ENCODE results near the gene ST8SIA2. TPM values are rescaled to one million over a fixed set of nuclear protein-coding genes. Genes with fewer than 3 reads are reported as not detected.
A peak's percentile ranks its signal among the peaks of the same experiment; 100 is the strongest.

ST8SIA2 gene
- total RNA-seq, 1 experiment from 2014 or later, result 2.9 TPM

GRCh38 chr15:92502930-92503857 lies 109.5 kb downstream of the ST8SIA2 start (continued):
- TF ChIP-seq CBFB (CRISPR knock-in tag; IDR thresholded peaks at IDR 0.05; ENCODE audit: low read depth), result no peak
- no peak for TF ChIP-seq GABPB1 (CRISPR knock-in tag; IDR thresholded peaks at IDR 0.05)
- no peak for TF ChIP-seq CREM (CRISPR knock-in tag; IDR thresholded peaks at IDR 0.05)
- TF ChIP-seq ZNF121 (CRISPR knock-in tag; IDR thresholded peaks at IDR 0.05), result no peak
- TF ChIP-seq ZNF416 (CRISPR knock-in tag; IDR thresholded peaks at IDR 0.05), result no peak

GRCh38 chr15:92503889-92504288 lies 110.2 kb downstream of the ST8SIA2 start:
- H3K4me1 Mint-ChIP-seq, result peaks cover 13% of the 10 kb centered on the region
- CTCF ChIA-PET, result no interaction called here
- H3K36me3 Mint-ChIP-seq, result peaks cover 21% of the 10 kb centered on the region
- DNase-seq (ENCODE audit: low spot score) (no peak), ATAC-seq (peak; percentile 44; the same call in 1 of the 2 replicates)
- no peak for TF ChIP-seq ZNF121 (CRISPR knock-in tag; IDR thresholded peaks at IDR 0.05)
- no peak for TF ChIP-seq JUN (CRISPR knock-in tag; IDR thresholded peaks at IDR 0.05)
- TF ChIP-seq, protein P1, sequence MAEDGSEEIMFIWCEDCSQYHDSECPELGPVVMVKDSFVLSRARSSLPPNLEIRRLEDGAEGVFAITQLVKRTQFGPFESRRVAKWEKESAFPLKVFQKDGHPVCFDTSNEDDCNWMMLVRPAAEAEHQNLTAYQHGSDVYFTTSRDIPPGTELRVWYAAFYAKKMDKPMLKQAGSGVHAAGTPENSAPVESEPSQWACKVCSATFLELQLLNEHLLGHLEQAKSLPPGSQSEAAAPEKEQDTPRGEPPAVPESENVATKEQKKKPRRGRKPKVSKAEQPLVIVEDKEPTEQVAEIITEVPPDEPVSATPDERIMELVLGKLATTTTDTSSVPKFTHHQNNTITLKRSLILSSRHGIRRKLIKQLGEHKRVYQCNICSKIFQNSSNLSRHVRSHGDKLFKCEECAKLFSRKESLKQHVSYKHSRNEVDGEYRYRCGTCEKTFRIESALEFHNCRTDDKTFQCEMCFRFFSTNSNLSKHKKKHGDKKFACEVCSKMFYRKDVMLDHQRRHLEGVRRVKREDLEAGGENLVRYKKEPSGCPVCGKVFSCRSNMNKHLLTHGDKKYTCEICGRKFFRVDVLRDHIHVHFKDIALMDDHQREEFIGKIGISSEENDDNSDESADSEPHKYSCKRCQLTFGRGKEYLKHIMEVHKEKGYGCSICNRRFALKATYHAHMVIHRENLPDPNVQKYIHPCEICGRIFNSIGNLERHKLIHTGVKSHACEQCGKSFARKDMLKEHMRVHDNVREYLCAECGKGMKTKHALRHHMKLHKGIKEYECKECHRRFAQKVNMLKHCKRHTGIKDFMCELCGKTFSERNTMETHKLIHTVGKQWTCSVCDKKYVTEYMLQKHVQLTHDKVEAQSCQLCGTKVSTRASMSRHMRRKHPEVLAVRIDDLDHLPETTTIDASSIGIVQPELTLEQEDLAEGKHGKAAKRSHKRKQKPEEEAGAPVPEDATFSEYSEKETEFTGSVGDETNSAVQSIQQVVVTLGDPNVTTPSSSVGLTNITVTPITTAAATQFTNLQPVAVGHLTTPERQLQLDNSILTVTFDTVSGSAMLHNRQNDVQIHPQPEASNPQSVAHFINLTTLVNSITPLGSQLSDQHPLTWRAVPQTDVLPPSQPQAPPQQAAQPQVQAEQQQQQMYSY (CRISPR knock-in tag; IDR thresholded peaks at IDR 0.05), result no peak
- no peak for TF ChIP-seq ZBTB21 (CRISPR knock-in tag; IDR thresholded peaks at IDR 0.05; ENCODE audit: borderline replicate concordance)
- no peak for TF ChIP-seq TP53 (CRISPR knock-in tag; IDR thresholded peaks at IDR 0.05)
- TF ChIP-seq, protein P2, sequence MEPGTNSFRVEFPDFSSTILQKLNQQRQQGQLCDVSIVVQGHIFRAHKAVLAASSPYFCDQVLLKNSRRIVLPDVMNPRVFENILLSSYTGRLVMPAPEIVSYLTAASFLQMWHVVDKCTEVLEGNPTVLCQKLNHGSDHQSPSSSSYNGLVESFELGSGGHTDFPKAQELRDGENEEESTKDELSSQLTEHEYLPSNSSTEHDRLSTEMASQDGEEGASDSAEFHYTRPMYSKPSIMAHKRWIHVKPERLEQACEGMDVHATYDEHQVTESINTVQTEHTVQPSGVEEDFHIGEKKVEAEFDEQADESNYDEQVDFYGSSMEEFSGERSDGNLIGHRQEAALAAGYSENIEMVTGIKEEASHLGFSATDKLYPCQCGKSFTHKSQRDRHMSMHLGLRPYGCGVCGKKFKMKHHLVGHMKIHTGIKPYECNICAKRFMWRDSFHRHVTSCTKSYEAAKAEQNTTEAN (CRISPR knock-in tag; IDR thresholded peaks at IDR 0.05), result no peak
- TF ChIP-seq ATF3 (CRISPR knock-in tag; conservative IDR thresholded peaks at IDR 0.05), result no peak
- no peak for TF ChIP-seq ZNF396 (CRISPR knock-in tag; IDR thresholded peaks at IDR 0.05; ENCODE audit: borderline replicate concordance)
- TF ChIP-seq ZNF671 (CRISPR knock-in tag; IDR thresholded peaks at IDR 0.05), result no peak
- no peak for TF ChIP-seq AR (CRISPR knock-in tag; IDR thresholded peaks at IDR 0.05)
- no peak for TF ChIP-seq ATF2 (CRISPR knock-in tag; IDR thresholded peaks at IDR 0.05; ENCODE audit: borderline replicate concordance, low read depth)
- H3K9me3 Mint-ChIP-seq, result peaks cover 27% of the 10 kb centered on the region
- POLR2A ChIA-PET, result interaction anchor here (0.6 kb wide), 1 partner anchor 124 kb away, joined by 9 read pairs; no protein-coding TSS in a partner anchor
- H3K4me3 Mint-ChIP-seq, result no peak overlapping the region
- H3K27me3 Mint-ChIP-seq (ENCODE audit: low read depth), result peaks cover 20% of the 10 kb centered on the region
- no peak overlapping the region for H3K27ac Mint-ChIP-seq

Measured in WTC11 (cell line).